SIG-M5 (cell line): ENCODE measurements around the gene NPTX2.

Source experiments
- DNase-seq: peaks from one replicate; lab custom pipeline; 2025; lab: John Stamatoyannopoulos, UW

The NPTX2 gene

DNA sequence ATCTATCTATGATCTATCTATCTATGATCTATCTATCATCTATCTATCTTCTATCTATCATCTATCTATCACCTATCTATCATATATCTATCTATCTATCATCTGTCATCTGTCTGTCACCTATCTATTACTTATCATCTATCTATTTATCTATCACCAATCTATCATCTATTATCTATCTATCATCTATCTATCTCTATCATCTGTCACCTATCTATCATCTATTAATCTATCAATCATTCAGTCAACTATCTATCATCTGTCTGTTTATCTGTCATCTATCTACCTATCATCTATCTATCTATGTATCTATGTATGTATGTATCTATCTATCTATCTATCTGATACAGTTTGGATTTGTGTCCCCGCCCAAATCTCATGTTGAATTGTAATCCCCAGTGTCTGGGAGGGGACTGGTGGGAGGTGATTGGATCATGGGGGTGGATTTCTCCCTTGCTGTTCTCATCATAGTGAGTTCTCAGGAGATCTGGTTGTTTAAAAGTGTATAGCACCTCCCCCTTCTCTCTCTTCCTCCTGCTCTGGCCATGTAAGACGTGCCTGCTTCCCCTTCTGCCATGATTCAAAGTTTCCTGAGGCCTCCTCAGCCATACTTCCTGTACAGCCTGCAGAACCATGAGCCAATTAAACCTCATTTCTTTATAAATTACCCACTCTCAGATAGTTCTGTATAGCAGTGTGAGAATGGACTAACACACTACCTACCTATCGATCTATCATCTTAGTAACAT lies 37.6 kb downstream of the NPTX2 start:
- DNase-seq: no peak

DNA sequence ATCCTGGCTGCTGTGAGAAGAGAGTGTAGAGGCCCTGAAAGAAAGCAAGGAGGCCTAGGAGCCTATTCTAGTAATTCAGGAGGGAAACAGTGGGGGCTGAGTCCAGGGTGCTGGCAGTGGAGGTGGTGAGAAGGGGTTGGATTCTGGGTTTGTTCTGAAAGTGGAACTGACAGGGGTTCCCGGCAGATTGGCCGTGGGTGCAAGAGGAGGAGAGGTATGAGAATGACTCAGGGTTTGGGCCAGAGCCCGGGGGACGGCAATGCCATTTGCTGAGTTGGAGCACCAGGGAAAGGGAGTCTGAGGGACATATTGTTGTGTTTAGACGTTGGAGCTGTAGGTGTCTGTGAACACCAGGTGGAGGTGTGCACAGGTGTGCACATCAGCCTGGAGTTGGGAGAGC lies 38.5 kb downstream of the NPTX2 start:
- DNase-seq: no peak

DNA sequence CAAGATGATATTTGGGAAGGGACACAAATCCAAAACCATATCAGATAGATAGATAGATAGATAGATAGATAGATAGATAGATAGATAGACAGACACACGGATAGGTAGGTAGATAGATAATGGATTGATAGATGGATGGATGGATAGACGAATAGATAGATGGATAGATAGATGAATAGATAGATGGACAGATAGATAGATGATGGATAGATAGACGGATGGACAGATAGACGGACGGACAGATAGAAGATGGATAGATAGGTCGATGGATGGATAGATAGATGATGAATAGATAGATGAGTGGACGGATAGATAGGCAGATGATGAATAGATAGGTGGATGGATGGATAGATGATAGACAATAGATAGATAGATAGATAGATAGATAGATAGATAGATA lies 39.8 kb downstream of the NPTX2 start:
- DNase-seq: no peak

DNA sequence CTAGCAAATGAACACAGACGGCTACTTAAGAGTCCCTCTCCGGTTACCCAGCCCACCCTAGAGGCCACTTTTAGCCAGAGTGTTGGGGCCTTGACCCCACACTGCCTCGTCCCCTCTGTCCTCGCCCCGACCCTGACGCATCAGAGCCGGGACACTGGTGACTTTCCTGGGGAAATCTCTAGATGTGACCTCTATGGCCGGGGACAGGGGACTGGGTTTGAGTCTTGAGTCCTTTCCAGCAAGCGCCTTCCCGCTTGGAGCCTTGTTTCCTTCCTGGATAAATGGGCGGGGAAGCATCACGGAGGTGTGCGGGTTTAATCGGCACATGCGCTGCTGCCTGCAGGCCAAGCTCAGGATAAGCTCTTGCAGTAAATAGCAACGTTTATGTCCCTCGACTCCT lies 40.7 kb downstream of the NPTX2 start:
- DNase-seq: no peak

DNA sequence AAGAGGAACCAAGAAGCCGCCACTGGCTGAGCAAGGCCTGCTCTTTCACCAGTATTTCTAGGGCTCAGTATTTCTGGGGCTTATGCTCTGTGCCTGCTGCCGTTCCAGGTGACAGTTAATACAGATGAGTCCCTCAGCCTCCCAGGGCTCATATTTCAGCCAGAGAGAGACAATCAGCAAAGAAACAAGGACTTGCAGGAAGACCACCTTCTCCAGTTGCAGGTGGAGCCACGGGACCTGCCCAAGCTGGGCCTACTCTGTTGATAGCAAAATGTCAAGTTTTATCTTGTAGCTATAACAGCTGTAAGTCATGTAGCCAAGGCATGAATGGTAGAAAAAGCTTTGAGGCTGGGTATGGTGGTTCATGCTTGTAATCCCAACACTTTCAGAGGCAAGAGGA lies 42.7 kb downstream of the NPTX2 start:
- no peak for DNase-seq

DNA sequence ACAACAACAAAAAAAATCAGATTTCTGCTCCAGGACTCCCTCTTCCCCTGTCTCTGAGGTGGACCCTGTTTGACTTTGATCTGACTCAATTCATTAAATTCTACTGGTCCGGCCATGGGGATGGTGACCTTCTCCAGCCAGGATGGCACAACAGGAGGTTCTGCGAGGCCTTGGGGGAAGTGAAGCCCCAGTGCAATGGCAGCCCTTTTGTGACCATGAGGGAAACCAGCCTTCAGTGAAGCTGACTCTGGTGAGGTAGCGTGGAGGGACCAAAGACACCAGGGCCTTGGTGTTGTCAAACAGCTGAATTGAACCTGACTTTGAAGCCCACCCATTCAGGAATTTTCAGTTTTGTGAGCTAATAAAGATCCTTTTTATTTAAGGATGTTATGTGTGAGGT lies 44.5 kb downstream of the NPTX2 start:
- no peak for DNase-seq

DNA sequence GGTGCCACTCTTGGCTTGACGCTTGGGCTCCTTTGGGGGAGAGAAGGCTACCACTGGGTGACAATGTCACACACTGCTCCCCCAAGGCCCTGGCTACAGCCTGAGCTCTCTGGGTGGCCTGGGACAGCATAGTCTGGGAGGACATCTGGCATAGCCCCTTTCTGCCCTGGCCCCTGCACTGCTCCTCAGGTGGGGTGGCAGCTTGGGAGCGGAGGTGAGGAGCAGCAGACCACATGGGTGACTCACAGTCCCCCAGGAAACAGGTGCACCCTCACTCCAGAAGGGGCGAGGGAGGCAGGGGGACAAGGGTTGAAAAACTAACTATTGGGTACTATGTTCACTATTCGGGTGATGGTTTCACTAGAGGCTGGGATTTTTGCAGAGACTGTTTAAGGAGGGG lies 45.2 kb downstream of the NPTX2 start:
- no peak for DNase-seq

DNA sequence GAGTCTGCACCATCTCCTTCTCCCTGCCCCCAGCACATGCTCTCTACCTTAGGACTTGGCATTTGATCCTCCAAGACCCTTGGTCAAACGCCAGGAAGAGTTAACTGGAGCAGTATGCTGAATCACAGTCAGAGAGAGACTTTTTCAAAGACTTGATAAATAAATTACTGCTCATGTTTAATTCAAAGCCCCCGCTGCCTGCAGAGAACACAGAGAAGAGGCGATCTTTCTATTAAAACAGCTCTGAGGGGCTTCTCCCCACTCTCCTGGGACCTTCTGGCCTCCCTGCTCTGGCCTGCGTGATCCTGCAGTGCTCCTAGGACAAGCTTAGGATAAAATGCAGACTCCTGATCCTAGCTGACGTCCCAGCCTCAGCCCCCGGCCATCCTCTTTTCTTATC lies 47.8 kb downstream of the NPTX2 start:
- no peak for DNase-seq

DNA sequence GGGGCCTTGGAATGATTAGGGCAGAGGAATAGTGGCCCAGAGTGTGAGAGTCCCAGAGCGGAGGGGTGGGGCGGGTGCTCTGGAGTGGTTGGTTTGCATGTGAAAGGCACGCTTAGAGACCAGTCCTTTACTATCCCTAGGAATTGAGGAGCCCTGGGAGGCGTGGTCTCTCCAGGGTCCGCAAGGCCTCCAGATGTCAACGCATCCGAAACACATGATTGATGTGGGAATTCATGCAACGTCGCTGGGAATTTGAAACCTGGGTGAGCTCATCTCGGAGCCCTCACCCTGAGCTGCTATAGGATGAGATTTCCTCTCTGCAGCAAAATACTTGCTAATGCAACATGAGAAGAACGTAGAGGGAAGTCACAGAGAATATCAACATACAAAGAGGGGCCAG lies 51.2 kb downstream of the NPTX2 start:
- no peak for DNase-seq

DNA sequence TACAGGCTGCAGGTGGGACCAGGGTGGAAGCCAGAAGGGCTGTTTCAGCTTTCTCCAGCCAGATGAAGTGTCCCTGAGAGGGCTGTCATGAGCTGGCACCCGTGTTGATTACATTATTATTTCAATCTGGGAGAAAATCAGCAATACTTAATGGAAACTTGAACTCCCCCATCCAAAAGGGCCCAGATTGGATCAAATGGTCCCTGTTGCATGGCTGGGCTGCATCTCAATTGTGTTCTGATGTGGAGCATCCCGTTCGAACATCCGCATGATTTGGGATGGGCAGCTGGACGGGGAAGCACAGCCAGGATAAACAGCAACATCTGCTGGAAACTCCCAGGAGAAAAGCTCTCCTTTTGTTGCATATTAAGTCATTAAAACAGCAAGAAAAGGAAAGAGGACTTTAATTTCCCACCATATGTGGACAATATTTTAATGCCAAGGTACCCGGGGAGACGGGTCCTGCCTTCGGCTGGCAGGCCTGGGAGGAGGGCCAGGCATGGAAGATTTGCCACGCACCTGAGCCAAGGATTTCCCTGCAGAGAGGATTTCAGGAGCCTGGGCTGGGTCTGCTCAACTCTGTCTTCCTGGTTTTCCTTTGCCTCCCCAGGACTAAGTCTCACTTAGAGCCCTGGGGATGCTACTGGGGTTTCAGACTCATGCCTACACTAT lies 52.4 kb downstream of the NPTX2 start:
- no peak for DNase-seq

DNA sequence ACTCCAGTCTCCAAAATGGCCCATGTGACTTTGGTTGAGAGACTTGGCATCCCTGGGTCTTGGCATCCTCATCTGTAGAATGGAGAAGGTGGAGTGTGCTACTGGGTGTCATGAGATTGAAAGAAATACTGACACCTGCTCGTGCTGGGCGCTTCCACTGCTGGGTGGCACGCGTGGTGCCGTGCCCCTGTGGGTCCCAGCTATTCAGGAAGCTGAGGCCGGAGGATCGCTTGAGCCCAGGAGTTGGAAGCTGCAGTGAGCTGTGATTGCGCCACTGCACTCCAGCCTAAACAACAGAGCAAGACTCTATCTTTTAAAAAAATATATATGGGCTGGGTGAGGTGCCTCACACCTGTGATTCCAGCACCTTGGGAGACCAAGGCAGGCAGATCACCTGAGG lies 53.1 kb downstream of the NPTX2 start:
- no peak for DNase-seq

DNA sequence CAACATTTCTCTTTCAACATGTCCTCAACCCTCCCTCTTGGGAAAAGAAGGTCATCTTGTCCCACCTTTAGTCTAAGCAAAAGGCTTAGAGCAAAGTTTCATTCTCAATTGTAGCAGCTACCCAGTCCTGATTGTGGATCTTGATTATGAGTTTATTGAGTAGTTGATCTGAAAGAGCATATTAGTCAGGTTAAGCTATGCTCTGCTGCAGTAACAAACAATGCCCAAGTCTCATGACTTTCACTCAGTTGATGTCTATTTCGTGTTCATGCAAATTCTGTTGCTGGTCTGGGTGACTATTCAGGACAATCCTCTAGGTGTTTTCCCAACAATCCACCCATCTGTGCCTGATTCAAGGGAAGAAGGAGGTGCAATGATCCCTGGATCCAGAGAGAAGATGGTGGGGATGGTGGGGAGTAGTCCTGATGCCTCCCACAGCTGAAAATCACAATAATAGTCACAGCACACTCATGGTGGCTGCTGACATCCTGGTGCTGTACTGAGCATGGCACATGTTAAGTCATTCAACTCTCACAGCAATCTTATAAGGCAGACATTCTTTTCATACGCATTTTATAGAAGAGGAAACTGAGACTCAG lies 54.7 kb downstream of the NPTX2 start:
- no peak for DNase-seq

DNA sequence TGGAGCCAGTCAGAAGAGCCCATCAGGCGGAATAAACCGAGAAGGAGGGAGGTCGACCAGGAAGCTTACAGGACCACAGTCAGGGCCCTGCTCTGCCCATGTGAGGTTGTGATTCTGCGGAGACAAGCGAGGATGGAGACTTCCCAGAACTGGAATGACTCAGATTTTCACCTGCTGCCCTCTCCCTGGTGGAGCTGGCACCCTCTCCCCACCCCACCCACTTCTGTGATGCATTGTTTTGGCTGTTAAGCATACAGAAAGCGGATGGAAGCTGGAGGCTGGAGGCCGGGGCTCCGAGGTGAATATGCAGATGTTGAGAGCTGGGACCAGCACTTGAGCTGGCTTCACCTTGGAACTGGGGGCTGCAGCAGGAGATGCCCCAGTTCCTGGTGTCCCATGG lies 57.4 kb downstream of the NPTX2 start:
- DNase-seq: no peak

DNA sequence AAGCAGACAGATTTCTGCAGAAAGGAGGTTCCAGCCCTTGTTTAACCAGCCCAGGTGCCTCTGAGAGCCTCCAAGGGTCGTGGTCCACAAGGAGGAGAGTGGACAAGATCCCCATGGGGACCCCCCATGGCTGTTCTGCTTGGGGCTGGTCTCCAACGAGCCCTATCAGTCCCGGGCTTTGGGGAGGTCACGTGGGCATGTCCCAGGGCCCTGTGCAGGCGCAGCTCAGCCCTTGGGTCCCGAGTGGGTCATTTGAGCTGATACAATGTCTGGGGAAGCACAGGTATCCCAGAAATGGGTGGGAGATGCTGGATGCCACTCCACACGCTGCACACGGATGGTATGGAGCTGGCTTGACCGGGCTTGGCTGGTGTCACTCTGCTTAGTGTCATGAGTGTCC lies 57.8 kb downstream of the NPTX2 start:
- no peak for DNase-seq

DNA sequence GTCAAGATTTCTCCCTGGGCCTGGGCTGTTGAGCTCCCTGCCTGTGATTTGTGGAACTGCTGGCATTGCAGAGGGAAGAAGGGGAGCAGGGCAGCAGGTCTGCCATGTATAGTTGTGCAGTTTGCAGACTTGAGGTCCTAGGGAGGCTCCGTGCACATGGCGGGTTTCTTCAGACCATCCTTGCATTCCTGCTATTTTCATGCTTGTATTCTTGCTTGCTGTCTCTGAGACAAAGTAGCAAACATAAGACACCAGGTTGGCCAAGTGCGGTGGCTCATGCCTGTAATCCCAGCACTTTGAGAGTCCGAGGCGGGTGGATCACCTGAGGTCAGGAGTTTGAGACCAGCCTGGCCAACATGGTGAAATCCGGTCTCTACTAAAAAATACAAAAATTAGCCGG lies 61.1 kb downstream of the NPTX2 start:
- DNase-seq: no peak
